GM12878 (cell line): ENCODE measurements around the gene RPL3. TPM values are rescaled to one million over a fixed set of nuclear protein-coding genes. Genes with fewer than 3 reads are reported as not detected.
A peak's percentile ranks its signal among the peaks of the same experiment; 100 is the strongest.

Experiments used
- ATAC-seq: fragments of 200-7000 bp; cut with Tn5 transposase; 3 replicates; pipeline ENCODE4 v1.9.1; 2020; ENCODE audit warnings: mild to moderate bottlenecking, moderate library complexity
- BruUV-seq: library from RNA; stranded (reverse); fragments of 400-500 nt; replicated peaks from 2 replicates; lab custom pipeline; 2021; lab: Mats Ljungman, UMichigan
- CTCF ChIA-PET: fragments of 300-600 bp; sonication (Branson Sonifier 250); formaldehyde crosslinking; extraction: SDS; loops from one replicate; lab custom pipeline; 2021; ENCODE audit warnings: inconsistent platforms; lab: Yijun Ruan, JAX
- POLR2A ChIA-PET: fragments of 350-600 bp; formaldehyde crosslinking; extraction: SDS; loops from one replicate; lab custom pipeline; 2021; ENCODE audit warnings: inconsistent platforms; lab: Charles Lee
- RAD21 ChIA-PET: fragments of 300-600 bp; sonication (Branson Sonifier 250); formaldehyde crosslinking; loops from one replicate; lab custom pipeline; 2023; ENCODE audit warnings: antibody characterized with exemption; ENCODE audit not compliant: unreplicated experiment; lab: Charles Lee
- SMC1A ChIA-PET: fragments of 300-600 bp; sonication (Branson Sonifier 250); formaldehyde crosslinking; loops from one replicate; lab custom pipeline; 2023; ENCODE audit not compliant: unreplicated experiment, uncharacterized antibody; lab: Charles Lee
- DNase-seq: peaks from one replicate; pipeline ENCODE4 v3.0.0-alpha.2; 2011; ENCODE audit warnings: low read depth, low spot score
- FAIRE-seq: peaks from 3 replicates; lab custom pipeline; 2011; peaks lifted over from hg19 to GRCh38; lab: Jason Lieb, UNC
- H2AFZ ChIP-seq: 2 replicates; pipeline ENCODE4 v1.6.0; 2011; ENCODE audit warnings: low read depth, low read length, control low read depth; ENCODE audit not compliant: control insufficient read depth
- H3K27ac ChIP-seq: 2 replicates; pipeline ENCODE4 v1.5.1; 2011; ENCODE audit warnings: control low read depth; ENCODE audit not compliant: control insufficient read depth, insufficient read depth
- H3K27me3 ChIP-seq, 2 experiments: replicated peaks in 1 of 2; 2 replicates each; pipeline versions ENCODE4 v1.6.0 to v1.6.1; 2011; ENCODE audit warnings: low read length in 1 of 2; ENCODE audit not compliant: control insufficient read depth in 2 of 2, insufficient read depth in 2 of 2
- H3K36me3 ChIP-seq, 2 experiments: 2 replicates each; pipeline ENCODE4 v1.5.1; 2011; ENCODE audit warnings: low read length in 1 of 2; ENCODE audit not compliant: control insufficient read depth in 2 of 2, insufficient read depth in 2 of 2
- H3K4me1 ChIP-seq: 2 replicates; pipeline ENCODE4 v1.6.1; 2011; ENCODE audit warnings: mild to moderate bottlenecking, low read length, moderate library complexity, mixed read lengths; ENCODE audit not compliant: control insufficient read depth, insufficient read depth
- H3K4me2 ChIP-seq: 2 replicates; pipeline ENCODE4 v1.6.0; 2011; ENCODE audit warnings: control low read depth; ENCODE audit not compliant: control insufficient read depth, insufficient read depth
- H3K4me3 ChIP-seq: fragments of 200-600 bp; sonication (generic); 2 replicates; pipeline ENCODE4 v1.5.1; 2016
- H3K79me2 ChIP-seq: 2 replicates; pipeline ENCODE4 v1.6.0; 2011; ENCODE audit warnings: low read length; ENCODE audit not compliant: control insufficient read depth, insufficient read depth
- H3K9ac ChIP-seq: 2 replicates; pipeline ENCODE4 v1.8.0; 2011; ENCODE audit warnings: low read length, control low read depth, mixed read lengths; ENCODE audit not compliant: control insufficient read depth, insufficient read depth
- H3K9me3 ChIP-seq: replicated peaks from 3 replicates; pipeline ENCODE4 v1.5.1; 2011; ENCODE audit warnings: mild to moderate bottlenecking, low read length; ENCODE audit not compliant: control insufficient read depth, insufficient read depth
- H4K20me1 ChIP-seq: 2 replicates; pipeline ENCODE4 v1.6.0; 2011; ENCODE audit not compliant: control insufficient read depth, insufficient read depth
- BCL3 ChIP-seq: IDR thresholded peaks from 2 replicates; pipeline ENCODE4 v1.6.1; 2011; ENCODE audit warnings: borderline replicate concordance, low read depth, mild to moderate bottlenecking, moderate library complexity, low read length; ENCODE audit not compliant: insufficient read depth, poor library complexity, severe bottlenecking
- BRCA1 ChIP-seq: IDR thresholded peaks from 2 replicates; pipeline ENCODE4 v1.6.1; 2011; ENCODE audit warnings: low read depth, low read length, improper control_type of control experiment
- CTCF ChIP-seq, 3 experiments: IDR thresholded peaks in 2 of 3; conservative IDR thresholded peaks in 1 of 3; 2 replicates each; pipeline ENCODE4 v1.5.1; 2011; ENCODE audit warnings: low read depth in 3 of 3, low read length in 3 of 3, mild to moderate bottlenecking in 3 of 3, control low read depth in 2 of 3, moderate library complexity in 2 of 3, inconsistent platforms in 1 of 3, mixed read lengths in 1 of 3; ENCODE audit not compliant: control insufficient read depth in 2 of 3, insufficient read depth in 1 of 3; ENCODE audit errors: extremely low read depth in 1 of 3
- EED ChIP-seq: sonication (generic); IDR thresholded peaks from 2 replicates; pipeline ENCODE4 v1.6.1; 2016; ENCODE audit warnings: antibody characterized with exemption, low read depth
- EP300 ChIP-seq, 2 experiments: fragments of 150-350 bp in 1 of 2; IDR thresholded peaks; 2 replicates each; pipeline ENCODE4 v1.6.1; 2011 to 2012; ENCODE audit warnings: low read depth in 2 of 2, low read length in 2 of 2, borderline replicate concordance in 1 of 2, improper control_type of control experiment in 1 of 2, inconsistent platforms in 1 of 2; ENCODE audit not compliant: control insufficient read depth in 1 of 2
- RBBP5 ChIP-seq: fragments of 200-600 bp; sonication (generic); conservative IDR thresholded peaks from 2 replicates; pipeline ENCODE4 v1.6.1; 2016
- RUNX3 ChIP-seq: IDR thresholded peaks from 2 replicates; pipeline ENCODE4 v1.6.1; 2012; ENCODE audit warnings: low read length, inconsistent platforms
- SP1 ChIP-seq: IDR thresholded peaks from one replicate; pipeline ENCODE4 v1.6.1; 2011; ENCODE audit warnings: low read depth, low read length
- TCF7 ChIP-seq: IDR thresholded peaks from 2 replicates; pipeline ENCODE4 v1.6.1; 2014; ENCODE audit warnings: antibody characterized with exemption, borderline replicate concordance
- YY1 ChIP-seq: IDR thresholded peaks from 2 replicates; pipeline ENCODE4 v1.6.1; 2011; ENCODE audit warnings: low read depth, mild to moderate bottlenecking, low read length
- ZBTB33 ChIP-seq: fragments of 450-650 bp; IDR thresholded peaks from 2 replicates; pipeline ENCODE4 v1.6.1; 2017; ENCODE audit warnings: mild to moderate bottlenecking
- WGBS: methylation state at CpG from one replicate; pipeline ENCODE4 v1.1.6; 2016; ENCODE audit warnings: low lambda C conversion rate; ENCODE audit not compliant: insufficient replicate concordance, insufficient coverage; ENCODE audit errors: missing lambda C conversion rate; 5-methylcytosine and 5-hydroxymethylcytosine counted together
- in situ Hi-C: fragments of 300-500 bp; cut with MboI; formaldehyde crosslinking; loops from 9 replicates; pipeline ENCODE4 v1.14.3; 2018; ENCODE audit warnings: mixed read lengths
- intact Hi-C: fragments of 100-400 bp; cut with micrococcal nuclease; formaldehyde crosslinking; loops from one replicate; pipeline ENCODE4 v1.14.2; 2022; ENCODE audit not compliant: unreplicated experiment
- polyA plus RNA-seq, 11 experiments: library from polyadenylated mRNA; depleted of rRNA in 4 of 11; unstranded in 6 of 11; stranded (reverse) in 5 of 11; fragments of >200 nt; fragmentation: Nextera tagmentation in 4 of 11; fragmentation: Illumina TruSeq in 1 of 11; extraction: Ambion mirVana in 4 of 11; extraction: Trizol in 1 of 11; gene quantifications; 1 replicate in 1 of 11; 2 replicates in 10 of 11; pipeline versions ENCODE4 v1.2.1 to v1.2.3, GENCODE V29; 2011 to 2016; ENCODE audit warnings: inconsistent platforms in 2 of 11, missing spikeins in 2 of 11, low read depth in 1 of 11
- total RNA-seq, 4 experiments: library from RNA; depleted of rRNA in 3 of 4; stranded (reverse); fragments of >200 nt in 3 of 4; fragmentation: Illumina TruSeq in 1 of 4; extraction: Trizol in 1 of 4; gene quantifications; 2 replicates each; pipeline versions ENCODE4 v1.2.1 to v1.2.3, GENCODE V29; 2013 to 2021

The RPL3 gene
- total and polyA plus RNA-seq, 10 of the 15 experiments (the other 5 are each of a cell fraction or from before 2014, with no cell fraction given): 1,534 to 6,791 (median 3,992) TPM

GRCh38 chr22:39308614-39309363 lies 10.6 kb downstream of the RPL3 start:
- ChIA-PET SMC1A (interaction anchor here (1.5 to 3.0 kb wide), 3 partner anchors 10 to 138 kb away, joined by 5 to 25 read pairs (median 14); no protein-coding TSS in a partner anchor), RAD21 (interaction anchor here (1.6 kb wide), 3 partner anchors 138 to 160 kb away, joined by 4 to 6 read pairs (median 6); no protein-coding TSS in a partner anchor), POLR2A (no interaction called here), CTCF (interaction anchor here (1.4 to 5.2 kb wide), 4 partner anchors 8 to 138 kb away, joined by 6 to 100 read pairs (median 34); no protein-coding TSS in a partner anchor)
- H2AFZ ChIP-seq: no peak overlapping the region
- ATAC-seq (no peak), FAIRE-seq (no peak)
- intact Hi-C loops: no loop called here
- peaks cover 18 to 23% of the 10 kb centered on the region in 2 experiments for H3K36me3 ChIP-seq
- in situ Hi-C loops: no loop called here
- H3K4me1 ChIP-seq: peaks cover 16% of the 10 kb centered on the region
- TF ChIP-seq EED: 0 out of 2 replicates have a peak, but pooled peaks have one; percentile 44
- TF ChIP-seq BRCA1: no peak
- no peak for TF ChIP-seq ZBTB33
- TF ChIP-seq BCL3: no peak
- TF ChIP-seq TCF7: no peak
- TF ChIP-seq YY1: no peak
- no peak for TF ChIP-seq SP1
- no peak for TF ChIP-seq RBBP5
- peak; percentile 49 for TF ChIP-seq RUNX3
- 0 out of 6 replicates have a peak, but pooled peaks of 1 of the 3 experiments have one; percentile 2 for TF ChIP-seq CTCF (IDR thresholded peaks at IDR 0.05 in 2 of 3, conservative IDR thresholded peaks at IDR 0.05 in 1 of 3; ENCODE audit: control insufficient read depth in 2 of 3, extremely low read depth in 1 of 3, insufficient read depth in 1 of 3, low read depth in 3 of 3, low read length in 3 of 3)
- TF ChIP-seq EP300 (IDR thresholded peaks at IDR 0.05; ENCODE audit: borderline replicate concordance in 1 of 2, control insufficient read depth in 1 of 2, low read depth in 2 of 2, low read length in 2 of 2): no peak
- TF ChIP-seq, all 136 proteins: peak for 3
- H3K27ac ChIP-seq: no peak overlapping the region
- H3K9ac ChIP-seq: no peak overlapping the region
- no peak overlapping the region for H3K4me2 ChIP-seq
- H3K4me3 ChIP-seq: no peak overlapping the region
- BruUV-seq: no TSS peak
- WGBS: 61% methylated on average over 24 of the region's 24 CpGs
- no peaks in the 10 kb centered on the region for H3K27me3 ChIP-seq
- peaks cover 7% of the 10 kb centered on the region; the same call in 1 of the 2 replicates for H4K20me1 ChIP-seq
- no peak for DNase-seq
- H3K9me3 ChIP-seq: no peaks in the 10 kb centered on the region
- H3K79me2 ChIP-seq: no peaks in the 10 kb centered on the region; the same call in none of the 2 replicates
